ENCODE data around the gene PAX5. TPM values are rescaled to one million over a fixed set of nuclear protein-coding genes. Genes with fewer than 3 reads are reported as not detected.

PAX5 gene
- total and polyA plus RNA-seq, 2 of the 13 experiments (the other 11 are each of a cell fraction or from before 2014, with no cell fraction given), result not detected

GRCh38 chr9:36867672-36868471, 166.2 kb downstream of the PAX5 start (continued):
- TF ChIP-seq ZNF44 (CRISPR knock-in tag; IDR thresholded peaks at IDR 0.05), result no peak
- TF ChIP-seq MED8 (CRISPR knock-in tag; IDR thresholded peaks at IDR 0.05; ENCODE audit: insufficient replicate concordance), result peak; percentile 73
- TF ChIP-seq ZNF281 (CRISPR knock-in tag; IDR thresholded peaks at IDR 0.05; ENCODE audit: borderline replicate concordance), result peak; percentile 73; the same call in 1 of the 2 replicates
- TF ChIP-seq NAIF1 (CRISPR knock-in tag; IDR thresholded peaks at IDR 0.05; ENCODE audit: borderline replicate concordance), result 0 out of 2 replicates have a peak, but pooled peaks have one; percentile 58
- TF ChIP-seq ATF2 (CRISPR knock-in tag; IDR thresholded peaks at IDR 0.05), result peak; percentile 87
- peak; percentile 57 for TF ChIP-seq MAX (IDR thresholded peaks at IDR 0.05)
- no peak for TF ChIP-seq TBP (CRISPR knock-in tag; IDR thresholded peaks at IDR 0.05)
- peak; percentile 94; the same call in 1 of the 2 replicates for TF ChIP-seq NKX3-1 (CRISPR knock-in tag; IDR thresholded peaks at IDR 0.05)
- TF ChIP-seq ETV5 (CRISPR knock-in tag; IDR thresholded peaks at IDR 0.05; ENCODE audit: borderline replicate concordance), result peak; percentile 99
- no peak for TF ChIP-seq ZNF75D (CRISPR knock-in tag; IDR thresholded peaks at IDR 0.05; ENCODE audit: borderline replicate concordance)
- TF ChIP-seq DDIT3 (CRISPR knock-in tag; IDR thresholded peaks at IDR 0.05), result no peak
- TF ChIP-seq PITX1 (CRISPR knock-in tag; IDR thresholded peaks at IDR 0.05), result peak; percentile 95
- TF ChIP-seq SOX6 (IDR thresholded peaks at IDR 0.05), result no peak
- peak; percentile 100 for TF ChIP-seq SOX6 (CRISPR knock-in tag; IDR thresholded peaks at IDR 0.05)
- no peak for TF ChIP-seq SP1 (IDR thresholded peaks at IDR 0.05)
- peak; percentile 68 for TF ChIP-seq SP1 (CRISPR knock-in tag; IDR thresholded peaks at IDR 0.05)
- peak in 1 of 2 experiments; percentile 77; a peak in 2 of 4 replicates for TF ChIP-seq REST (IDR thresholded peaks at IDR 0.05; ENCODE audit: borderline replicate concordance in 1 of 2, low read depth in 1 of 2, low read length in 2 of 2)
- no peak for TF ChIP-seq SIN3B (IDR thresholded peaks at IDR 0.05; ENCODE audit: low read length)
- TF ChIP-seq ZNF567 (CRISPR knock-in tag; IDR thresholded peaks at IDR 0.05; ENCODE audit: borderline replicate concordance), result no peak
- TF ChIP-seq TBX3 (IDR thresholded peaks at IDR 0.05; ENCODE audit: borderline replicate concordance), result peak; percentile 87; the same call in 1 of the 2 replicates
- peak; percentile 73; the same call in 1 of the 2 replicates for TF ChIP-seq ZMYM3 (CRISPR knock-in tag; IDR thresholded peaks at IDR 0.05)
- TF ChIP-seq ATM (IDR thresholded peaks at IDR 0.05; ENCODE audit: borderline replicate concordance), result no peak

Data from HepG2 (cell line).